ENCODE measurements around the gene CCDC88C.

Gene CCDC88C

GRCh38 chr14:91289464-91289863 lies 128.2 kb downstream of the CCDC88C start:
- H2BK5ac ChIP-seq (ENCODE audit: low read length), result no peak overlapping the region
- no peak overlapping the region for H3K14ac ChIP-seq (ENCODE audit: low read length)
- no peak overlapping the region for H4K91ac ChIP-seq (ENCODE audit: low read depth, low read length, poor library complexity)
- peaks cover 0 to 2% of the 10 kb centered on the region in 2 donors for H3K4me1 ChIP-seq (ENCODE audit: control insufficient read depth in 2 of 2, insufficient read depth in 1 of 2, low read depth in 1 of 2, low read length in 2 of 2)
- H3K9ac ChIP-seq (ENCODE audit: low read depth, low read length, poor library complexity), result no peak overlapping the region
- no peak overlapping the region for H2BK15ac ChIP-seq (ENCODE audit: low read length)
- H3K4ac ChIP-seq (ENCODE audit: low read length), result no peak overlapping the region
- H3K79me1 ChIP-seq (ENCODE audit: low read depth, low read length), result peaks cover 5% of the 10 kb centered on the region
- no peaks in the 10 kb centered on the region for H3K9me3 ChIP-seq (replicated peaks in 1 of 2; ENCODE audit: control insufficient read depth in 2 of 2, insufficient read depth in 1 of 2, low read depth in 1 of 2, low read length in 2 of 2)
- no peak overlapping the region for H3K18ac ChIP-seq (ENCODE audit: low read length)
- H2AFZ ChIP-seq (ENCODE audit: low read length), result no peak overlapping the region
- WGBS, 2 donors (ENCODE audit: extremely low coverage in 2 of 2, insufficient read length in 2 of 2, insufficient replicate concordance in 1 of 2), result no CpG with 5 or more reads among the region's 4 CpGs
- H4K8ac ChIP-seq (ENCODE audit: low read depth, low read length), result no peak overlapping the region
- H2AK5ac ChIP-seq (ENCODE audit: low read depth, low read length), result no peak overlapping the region
- no peak overlapping the region for H3K4me2 ChIP-seq (ENCODE audit: insufficient read depth, low read length, poor library complexity, severe bottlenecking)
- no peak overlapping the region for H2BK12ac ChIP-seq (ENCODE audit: low read length)
- no peak overlapping the region for H3K27ac ChIP-seq (replicated peaks; ENCODE audit: low read length)
- DNase-seq (ENCODE audit: low spot score), result no peak
- peaks cover 53 to 95% of the 10 kb centered on the region in 2 donors for H3K36me3 ChIP-seq (replicated peaks in 1 of 2; ENCODE audit: control insufficient read depth in 2 of 2, insufficient read depth in 2 of 2, low read length in 2 of 2)
- H3K27me3 ChIP-seq (ENCODE audit: control insufficient read depth in 3 of 3, insufficient read depth in 3 of 3, low read depth in 1 of 3, low read length in 3 of 3), result no peaks in the 10 kb centered on the region
- no peak overlapping the region for H3K4me3 ChIP-seq (ENCODE audit: low read length in 2 of 2)
- no peak overlapping the region for H2BK120ac ChIP-seq (ENCODE audit: low read depth, low read length)
- no peak overlapping the region for H3K23ac ChIP-seq (ENCODE audit: low read depth, low read length, poor library complexity)

GRCh38 chr14:91288876-91289275 lies 128.7 kb downstream of the CCDC88C start:
- Histone ChIP-seq H3K36me3 (replicated peaks in 1 of 2; ENCODE audit: control insufficient read depth in 2 of 2, insufficient read depth in 2 of 2, low read length in 2 of 2) (peaks cover 51 to 95% of the 10 kb centered on the region in 2 donors), H3K18ac (ENCODE audit: low read length) (no peak overlapping the region), H3K4ac (ENCODE audit: low read length) (no peak overlapping the region), H2AFZ (ENCODE audit: low read length) (no peak overlapping the region), H4K8ac (ENCODE audit: low read depth, low read length) (no peak overlapping the region), H3K14ac (ENCODE audit: low read length) (no peak overlapping the region), H2BK120ac (ENCODE audit: low read depth, low read length) (no peak overlapping the region), H4K91ac (ENCODE audit: low read depth, low read length, poor library complexity) (no peak overlapping the region), H3K9ac (ENCODE audit: low read depth, low read length, poor library complexity) (no peak overlapping the region), H3K27ac (replicated peaks; ENCODE audit: low read length) (no peak overlapping the region), H2BK12ac (ENCODE audit: low read length) (no peak overlapping the region), H3K4me3 (ENCODE audit: low read length in 2 of 2) (no peak overlapping the region), H3K27me3 (ENCODE audit: control insufficient read depth in 3 of 3, insufficient read depth in 3 of 3, low read depth in 1 of 3, low read length in 3 of 3) (no peaks in the 10 kb centered on the region), H3K4me1 (ENCODE audit: control insufficient read depth in 2 of 2, insufficient read depth in 1 of 2, low read depth in 1 of 2, low read length in 2 of 2) (peaks cover 0 to 2% of the 10 kb centered on the region in 2 donors), H3K23ac (ENCODE audit: low read depth, low read length, poor library complexity) (no peak overlapping the region), H3K4me2 (ENCODE audit: insufficient read depth, low read length, poor library complexity, severe bottlenecking) (no peak overlapping the region), H2AK5ac (ENCODE audit: low read depth, low read length) (no peak overlapping the region), H3K79me1 (ENCODE audit: low read depth, low read length) (peaks cover 5% of the 10 kb centered on the region), H3K9me3 (replicated peaks in 1 of 2; ENCODE audit: control insufficient read depth in 2 of 2, insufficient read depth in 1 of 2, low read depth in 1 of 2, low read length in 2 of 2) (no peaks in the 10 kb centered on the region), H2BK5ac (ENCODE audit: low read length) (no peak overlapping the region), H2BK15ac (ENCODE audit: low read length) (no peak overlapping the region)
- no CpG with 5 or more reads among the region's 28 CpGs for WGBS, 2 donors (ENCODE audit: extremely low coverage in 2 of 2, insufficient read length in 2 of 2, insufficient replicate concordance in 1 of 2)
- no peak for DNase-seq (ENCODE audit: low spot score)

GRCh38 chr14:91286530-91286937 lies 131.1 kb downstream of the CCDC88C start:
- DNase-seq (ENCODE audit: low spot score), result peak; percentile 80
- H3K4me3 ChIP-seq (ENCODE audit: low read length in 2 of 2), result no peak overlapping the region
- H3K27ac ChIP-seq (replicated peaks; ENCODE audit: low read length), result no peak overlapping the region
- no peak overlapping the region for H4K91ac ChIP-seq (ENCODE audit: low read depth, low read length, poor library complexity)
- H4K8ac ChIP-seq (ENCODE audit: low read depth, low read length), result no peak overlapping the region
- no peak overlapping the region for H3K4ac ChIP-seq (ENCODE audit: low read length)
- H3K9ac ChIP-seq (ENCODE audit: low read depth, low read length, poor library complexity), result no peak overlapping the region
- H2AK5ac ChIP-seq (ENCODE audit: low read depth, low read length), result no peak overlapping the region
- no CpG with 5 or more reads among the region's 7 CpGs for WGBS, 2 donors (ENCODE audit: extremely low coverage in 2 of 2, insufficient read length in 2 of 2, insufficient replicate concordance in 1 of 2)
- H3K36me3 ChIP-seq (replicated peaks in 1 of 2; ENCODE audit: control insufficient read depth in 2 of 2, insufficient read depth in 2 of 2, low read length in 2 of 2), result peaks cover 37 to 96% of the 10 kb centered on the region in 2 donors
- H2BK12ac ChIP-seq (ENCODE audit: low read length), result no peak overlapping the region
- no peaks in the 10 kb centered on the region for H3K9me3 ChIP-seq (replicated peaks in 1 of 2; ENCODE audit: control insufficient read depth in 2 of 2, insufficient read depth in 1 of 2, low read depth in 1 of 2, low read length in 2 of 2)
- H3K27me3 ChIP-seq (ENCODE audit: control insufficient read depth in 3 of 3, insufficient read depth in 3 of 3, low read depth in 1 of 3, low read length in 3 of 3), result no peaks in the 10 kb centered on the region
- no peak overlapping the region for H3K23ac ChIP-seq (ENCODE audit: low read depth, low read length, poor library complexity)
- no peak overlapping the region for H2BK120ac ChIP-seq (ENCODE audit: low read depth, low read length)
- H2BK5ac ChIP-seq (ENCODE audit: low read length), result no peak overlapping the region
- no peak overlapping the region for H3K18ac ChIP-seq (ENCODE audit: low read length)
- H2AFZ ChIP-seq (ENCODE audit: low read length), result no peak overlapping the region
- no peak overlapping the region for H3K4me2 ChIP-seq (ENCODE audit: insufficient read depth, low read length, poor library complexity, severe bottlenecking)
- H3K4me1 ChIP-seq (ENCODE audit: control insufficient read depth in 2 of 2, insufficient read depth in 1 of 2, low read depth in 1 of 2, low read length in 2 of 2), result peaks cover 0 to 2% of the 10 kb centered on the region in 2 donors
- H3K79me1 ChIP-seq (ENCODE audit: low read depth, low read length), result no peaks in the 10 kb centered on the region
- H3K14ac ChIP-seq (ENCODE audit: low read length), result no peak overlapping the region
- no peak overlapping the region for H2BK15ac ChIP-seq (ENCODE audit: low read length)

- Histone ChIP-seq H3K4ac (ENCODE audit: low read length) (no peak overlapping the region), H3K27ac (replicated peaks; ENCODE audit: low read length) (no peak overlapping the region), H3K23ac (ENCODE audit: low read depth, low read length, poor library complexity) (no peak overlapping the region), H3K9ac (ENCODE audit: low read depth, low read length, poor library complexity) (no peak overlapping the region), H4K91ac (ENCODE audit: low read depth, low read length, poor library complexity) (no peak overlapping the region), H3K18ac (ENCODE audit: low read length) (no peak overlapping the region), H3K4me1 (ENCODE audit: control insufficient read depth in 2 of 2, insufficient read depth in 1 of 2, low read depth in 1 of 2, low read length in 2 of 2) (peaks cover 0 to 2% of the 10 kb centered on the region in 2 donors), H3K36me3 (replicated peaks in 1 of 2; ENCODE audit: control insufficient read depth in 2 of 2, insufficient read depth in 2 of 2, low read length in 2 of 2) (peaks cover 35 to 96% of the 10 kb centered on the region in 2 donors), H3K4me3 (ENCODE audit: low read length in 2 of 2) (no peak overlapping the region), H2BK120ac (ENCODE audit: low read depth, low read length) (no peak overlapping the region), H2BK5ac (ENCODE audit: low read length) (no peak overlapping the region), H3K14ac (ENCODE audit: low read length) (no peak overlapping the region), H2BK15ac (ENCODE audit: low read length) (no peak overlapping the region), H3K27me3 (ENCODE audit: control insufficient read depth in 3 of 3, insufficient read depth in 3 of 3, low read depth in 1 of 3, low read length in 3 of 3) (no peaks in the 10 kb centered on the region), H3K4me2 (ENCODE audit: insufficient read depth, low read length, poor library complexity, severe bottlenecking) (no peak overlapping the region), H2AK5ac (ENCODE audit: low read depth, low read length) (no peak overlapping the region), H3K79me1 (ENCODE audit: low read depth, low read length) (no peaks in the 10 kb centered on the region), H4K8ac (ENCODE audit: low read depth, low read length) (no peak overlapping the region), H3K9me3 (replicated peaks in 1 of 2; ENCODE audit: control insufficient read depth in 2 of 2, insufficient read depth in 1 of 2, low read depth in 1 of 2, low read length in 2 of 2) (no peaks in the 10 kb centered on the region), H2BK12ac (ENCODE audit: low read length) (no peak overlapping the region), H2AFZ (ENCODE audit: low read length) (no peak overlapping the region)
- DNase-seq (ENCODE audit: low spot score), result no peak
- no CpG with 5 or more reads among the region's 14 CpGs for WGBS, 2 donors (ENCODE audit: extremely low coverage in 2 of 2, insufficient read length in 2 of 2, insufficient replicate concordance in 1 of 2)
These were observed 132.7 kb downstream of the CCDC88C start for GRCh38 chr14:91284791-91285548.

All from neuronal stem cell (in vitro differentiated cells).